ENCODE data around the gene C17orf78.
"Not testable (repeated sequence)": the region's sequence is repeated elsewhere in the genome, so short reads cannot be mapped to it uniquely, and the experiment has no call there.

C17orf78 gene

DNA sequence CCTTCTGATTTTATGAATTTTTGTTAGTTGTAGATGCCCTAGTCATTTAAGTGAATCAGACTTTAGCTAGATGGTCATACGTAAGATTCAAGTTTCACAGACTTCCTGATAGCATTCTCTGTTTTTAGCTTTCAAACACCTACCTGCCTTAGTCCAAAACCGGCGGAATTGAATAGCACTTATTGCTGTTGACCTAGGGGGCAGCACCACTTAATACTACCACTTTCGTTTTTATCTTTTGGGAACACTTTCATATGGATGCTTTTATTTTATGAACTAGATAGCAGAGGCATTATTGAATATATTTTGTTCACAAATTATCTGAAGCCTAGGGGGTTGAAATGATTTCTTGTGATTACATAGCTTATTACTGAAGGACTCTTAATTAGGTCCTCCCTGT is 62.4 kb downstream of the C17orf78 start:
- no peak for DNase-seq (ENCODE audit: low spot score)

DNA sequence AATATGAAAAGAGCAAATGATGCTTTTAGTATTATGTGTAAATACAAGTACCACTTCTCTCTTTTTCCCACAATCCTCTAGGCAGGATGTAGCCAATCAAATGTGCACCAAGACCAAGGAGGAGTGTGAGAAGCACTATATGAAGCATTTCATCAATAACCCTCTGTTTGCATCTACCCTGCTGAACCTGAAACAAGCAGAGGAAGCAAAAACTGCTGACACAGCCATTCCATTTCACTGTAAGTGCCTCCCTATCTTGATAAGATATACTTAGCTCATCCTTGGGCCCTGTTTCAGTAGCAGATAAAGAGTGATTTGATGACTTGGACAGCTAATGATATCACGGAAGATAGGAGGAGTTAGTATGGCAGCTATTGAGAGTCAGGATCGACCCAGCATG is 64.6 kb downstream of the C17orf78 start:
- no peak for DNase-seq (ENCODE audit: low spot score)

DNA sequence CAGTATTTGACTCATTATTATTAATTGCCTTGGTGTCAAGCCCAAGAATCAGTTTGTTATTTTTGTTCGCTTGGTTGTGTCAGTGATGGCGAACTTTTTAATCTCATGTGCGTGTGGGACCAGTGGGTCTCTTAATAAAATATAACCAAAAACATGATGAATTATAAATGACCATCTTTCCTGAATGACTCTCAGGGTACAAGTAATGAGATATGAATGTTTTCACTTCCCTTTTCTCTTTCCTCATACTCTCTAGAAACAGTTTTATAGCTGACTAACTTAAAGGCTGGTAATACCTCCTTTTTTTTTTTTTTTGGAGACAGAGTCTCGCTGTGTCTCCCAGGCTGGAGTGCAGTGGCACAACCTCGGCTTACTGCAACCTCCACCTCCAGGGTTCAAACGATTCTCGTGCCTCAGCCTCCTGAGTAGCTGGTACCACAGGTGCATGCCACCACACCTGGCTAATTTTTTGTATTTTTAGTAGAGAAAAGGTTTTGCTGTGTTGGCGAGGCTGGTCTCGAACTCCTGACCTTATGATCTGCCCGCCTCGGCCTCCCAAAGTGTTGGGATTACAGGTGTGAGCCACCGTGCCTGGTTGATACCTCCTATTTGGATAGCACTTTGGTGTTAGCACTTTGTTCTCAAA is 65.7 kb downstream of the C17orf78 start:
- DNase-seq (ENCODE audit: low spot score): not testable (repeated sequence)

Data from activated CD4-positive, alpha-beta T cell treated with anti-CD3 and anti-CD28 coated beads, Interleukin-2, Interleukin-4, amounts not matched to agents 100 ng/mL and 50 ng/mL, durations not matched to agents 16 hours and 8 hours (primary cell).